ENCODE measurements around the gene SAP30L.

The SAP30L gene

DNA sequence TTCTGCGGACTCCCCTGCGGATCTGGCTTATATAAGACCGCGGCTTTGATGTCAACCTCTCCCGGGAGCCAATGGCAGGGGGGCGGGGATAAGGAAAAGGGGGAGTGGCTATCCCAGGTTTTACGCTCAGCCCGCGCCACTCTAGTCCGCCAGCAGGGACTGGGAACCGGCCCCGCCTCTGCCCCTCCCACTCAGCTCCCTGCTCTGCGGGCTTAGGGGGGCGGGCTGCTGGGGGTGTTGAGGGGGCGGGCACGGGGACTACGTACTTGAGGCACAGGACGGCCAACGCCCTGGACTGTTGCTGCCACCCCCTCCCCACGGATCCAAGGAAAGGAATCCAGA, 32.4 kb downstream of the SAP30L start, which contains the start of gene HAND1:
HAND1 (minus strand) TSS at position 4 of the 342 bp plus-strand sequence. CDS start 219 bp downstream, outside the sequence.
- Histone ChIP-seq H3K9ac (ENCODE audit: insufficient read length) (no peak within 1 kb of the TSS), H3K36me3 (ENCODE audit: insufficient read depth, low read length) (no peaks in the 10 kb centered on the region), H3K4me3 (peak within 1 kb of the TSS; percentile 69), H3K27ac (no peak within 1 kb of the TSS), H3K9me3 (ENCODE audit: low read depth, low read length) (no peaks in the 10 kb centered on the region)
- no peak for TF ChIP-seq EZH2 (IDR thresholded peaks at IDR 0.05)
- TF ChIP-seq POLR2AphosphoS5 (IDR thresholded peaks at IDR 0.05; ENCODE audit: borderline replicate concordance, low read depth, low read length): no peak
- no peak for TF ChIP-seq FOXP2 (optimal IDR thresholded peaks at IDR 0.05; ENCODE audit: control extremely low read depth, extremely low read length, insufficient read depth)
- no peak for DNase-seq (ENCODE audit: low read depth, low spot score)

DNA sequence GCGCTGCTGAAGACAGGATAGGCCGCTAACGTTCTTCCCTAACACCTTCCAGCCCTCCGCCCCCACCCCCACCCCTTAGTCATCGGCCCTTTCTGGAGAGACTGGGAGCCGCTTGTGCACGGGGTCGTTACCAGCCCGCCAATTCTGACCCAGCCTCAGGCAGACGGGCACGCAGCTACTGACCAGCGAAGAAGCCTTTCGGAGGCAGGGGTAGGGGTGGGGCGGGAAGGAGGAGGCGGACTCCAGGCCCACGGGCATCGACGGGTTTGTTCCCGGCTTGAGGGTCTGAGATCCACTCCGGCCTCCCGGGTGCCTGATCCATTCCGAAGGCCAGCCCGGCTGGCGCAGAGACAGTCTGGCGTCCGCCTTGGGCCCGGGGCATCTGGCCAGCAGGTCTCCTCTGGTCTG, 33.0 kb downstream of the SAP30L start:
- Histone ChIP-seq H3K27ac (no peak overlapping the region), H3K4me3 (no peak overlapping the region), H3K9ac (ENCODE audit: insufficient read length) (no peak overlapping the region), H3K36me3 (ENCODE audit: insufficient read depth, low read length) (no peaks in the 10 kb centered on the region), H3K9me3 (ENCODE audit: low read depth, low read length) (no peaks in the 10 kb centered on the region)
- DNase-seq (ENCODE audit: low read depth, low spot score): no peak
- TF ChIP-seq POLR2AphosphoS5 (IDR thresholded peaks at IDR 0.05; ENCODE audit: borderline replicate concordance, low read depth, low read length) (no peak), FOXP2 (optimal IDR thresholded peaks at IDR 0.05; ENCODE audit: control extremely low read depth, extremely low read length, insufficient read depth) (no peak), EZH2 (IDR thresholded peaks at IDR 0.05) (no peak)

DNA sequence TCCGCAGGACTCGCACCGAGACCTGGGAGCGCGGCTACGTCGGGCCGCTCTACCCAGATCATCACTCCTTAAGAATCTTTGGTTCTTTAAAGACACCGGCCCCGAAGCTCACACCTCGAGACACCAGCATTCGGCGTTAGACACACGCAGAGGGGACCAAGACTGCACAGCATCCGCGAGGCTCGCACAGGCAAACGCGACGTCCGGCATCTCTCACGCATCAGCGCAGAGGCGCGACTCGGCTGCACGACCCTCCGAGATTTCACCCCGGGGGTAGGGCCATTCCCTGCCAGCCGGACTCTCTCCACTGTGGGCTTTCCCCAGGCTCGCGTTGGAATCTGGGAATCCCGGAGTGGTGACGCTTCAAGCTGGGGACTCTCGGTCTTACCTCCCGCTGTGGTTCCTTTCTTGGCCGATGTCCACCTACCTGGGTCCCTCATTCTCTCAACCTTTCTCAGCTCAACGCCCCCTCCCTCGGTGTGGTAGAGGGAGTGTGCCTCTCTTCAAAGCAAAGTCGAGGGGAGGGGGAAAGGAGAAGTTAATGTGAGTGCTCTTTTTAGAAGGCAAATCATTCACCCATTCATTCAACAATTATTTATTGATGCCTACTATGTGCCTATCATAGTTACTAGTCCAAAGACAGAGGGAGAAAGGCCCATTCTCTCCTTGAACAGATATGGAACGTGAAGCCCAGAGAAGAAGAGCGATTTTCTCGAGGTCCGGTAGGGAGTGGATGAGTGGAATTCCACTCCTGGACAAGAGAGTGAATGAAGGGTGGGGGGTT, 33.6 kb downstream of the SAP30L start:
- H3K9ac ChIP-seq (ENCODE audit: insufficient read length): peak overlapping the region; percentile 53
- TF ChIP-seq FOXP2 (optimal IDR thresholded peaks at IDR 0.05; ENCODE audit: control extremely low read depth, extremely low read length, insufficient read depth): no peak
- TF ChIP-seq POLR2AphosphoS5 (IDR thresholded peaks at IDR 0.05; ENCODE audit: borderline replicate concordance, low read depth, low read length): no peak
- TF ChIP-seq EZH2 (IDR thresholded peaks at IDR 0.05): no peak
- peak overlapping the region; percentile 68 for H3K4me3 ChIP-seq
- H3K36me3 ChIP-seq (ENCODE audit: insufficient read depth, low read length): no peaks in the 10 kb centered on the region
- no peaks in the 10 kb centered on the region for H3K9me3 ChIP-seq (ENCODE audit: low read depth, low read length)
- DNase-seq (ENCODE audit: low read depth, low spot score): no peak
- peak overlapping the region; percentile 74 for H3K27ac ChIP-seq

DNA sequence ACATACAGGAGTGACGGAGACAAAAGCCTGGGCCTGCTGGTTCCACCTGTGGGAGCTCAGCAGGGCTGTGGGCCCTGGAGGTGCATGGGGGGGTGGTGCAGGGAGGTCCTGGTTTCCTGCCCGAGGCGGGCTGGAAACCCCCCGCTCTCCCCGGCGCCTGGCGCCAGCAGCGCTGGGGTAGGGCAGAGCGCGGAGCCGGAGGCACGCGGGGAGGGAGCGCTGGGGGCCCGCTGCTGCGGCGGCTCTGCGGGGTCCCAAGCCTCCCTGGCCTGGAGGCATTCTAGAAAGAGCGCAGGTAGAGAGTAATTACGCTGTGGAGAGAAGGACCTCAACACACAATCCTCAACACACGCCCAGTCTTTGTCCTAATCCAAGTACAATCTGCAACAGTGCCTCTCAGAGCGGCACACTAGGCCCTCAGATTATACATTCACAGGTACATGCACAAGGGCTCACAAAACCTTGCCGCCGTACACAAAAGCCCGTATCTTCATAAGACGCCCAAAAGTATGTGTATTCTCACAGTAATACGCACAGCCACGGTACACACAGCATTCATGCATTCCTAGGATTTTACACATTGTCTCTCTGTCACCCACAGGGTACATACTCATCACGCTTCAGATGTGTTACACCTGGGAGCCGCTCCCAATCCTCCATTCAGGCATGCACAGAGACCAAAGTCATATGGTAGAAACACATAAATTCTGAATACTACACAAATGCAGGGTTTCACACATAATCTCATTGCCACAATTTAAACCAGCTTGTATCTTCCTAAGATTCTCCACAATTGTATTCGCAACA, 34.4 kb downstream of the SAP30L start:
- no peaks in the 10 kb centered on the region for H3K9me3 ChIP-seq (ENCODE audit: low read depth, low read length)
- no peak for DNase-seq (ENCODE audit: low read depth, low spot score)
- no peak for TF ChIP-seq FOXP2 (optimal IDR thresholded peaks at IDR 0.05; ENCODE audit: control extremely low read depth, extremely low read length, insufficient read depth)
- TF ChIP-seq EZH2 (IDR thresholded peaks at IDR 0.05): no peak
- no peak for TF ChIP-seq POLR2AphosphoS5 (IDR thresholded peaks at IDR 0.05; ENCODE audit: borderline replicate concordance, low read depth, low read length)
- H3K9ac ChIP-seq (ENCODE audit: insufficient read length): peak overlapping the region; percentile 53
- H3K4me3 ChIP-seq: peak overlapping the region; percentile 68
- no peaks in the 10 kb centered on the region for H3K36me3 ChIP-seq (ENCODE audit: insufficient read depth, low read length)
- H3K27ac ChIP-seq: peak overlapping the region; percentile 74

DNA sequence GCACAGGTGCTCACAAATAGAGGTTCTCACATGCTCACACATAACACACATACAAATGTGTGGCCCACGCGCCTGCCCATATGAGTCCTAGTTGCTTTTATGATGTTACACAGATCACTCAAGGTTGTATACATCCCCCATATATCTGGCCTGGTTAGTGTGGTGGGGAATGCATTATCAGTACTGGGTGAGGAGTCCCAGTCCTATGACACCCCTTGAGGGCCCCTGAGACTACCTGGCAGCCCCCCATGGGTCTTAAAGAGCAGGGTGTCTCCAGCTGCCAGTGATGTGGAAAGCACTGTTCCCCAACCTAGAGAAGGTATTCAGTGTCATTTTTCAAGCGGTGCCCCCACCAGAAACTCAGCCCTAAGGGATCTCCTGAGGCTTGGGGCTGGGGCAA, 35.0 kb downstream of the SAP30L start:
- TF ChIP-seq EZH2 (IDR thresholded peaks at IDR 0.05): no peak
- no peak for TF ChIP-seq FOXP2 (optimal IDR thresholded peaks at IDR 0.05; ENCODE audit: control extremely low read depth, extremely low read length, insufficient read depth)
- TF ChIP-seq POLR2AphosphoS5 (IDR thresholded peaks at IDR 0.05; ENCODE audit: borderline replicate concordance, low read depth, low read length): no peak
- no peaks in the 10 kb centered on the region for H3K9me3 ChIP-seq (ENCODE audit: low read depth, low read length)
- no peaks in the 10 kb centered on the region for H3K36me3 ChIP-seq (ENCODE audit: insufficient read depth, low read length)
- H3K9ac ChIP-seq (ENCODE audit: insufficient read length): no peak overlapping the region
- H3K4me3 ChIP-seq: no peak overlapping the region
- H3K27ac ChIP-seq: peak overlapping the region; percentile 74; the same call in 1 of the 2 replicates
- no peak for DNase-seq (ENCODE audit: low read depth, low spot score)

DNA sequence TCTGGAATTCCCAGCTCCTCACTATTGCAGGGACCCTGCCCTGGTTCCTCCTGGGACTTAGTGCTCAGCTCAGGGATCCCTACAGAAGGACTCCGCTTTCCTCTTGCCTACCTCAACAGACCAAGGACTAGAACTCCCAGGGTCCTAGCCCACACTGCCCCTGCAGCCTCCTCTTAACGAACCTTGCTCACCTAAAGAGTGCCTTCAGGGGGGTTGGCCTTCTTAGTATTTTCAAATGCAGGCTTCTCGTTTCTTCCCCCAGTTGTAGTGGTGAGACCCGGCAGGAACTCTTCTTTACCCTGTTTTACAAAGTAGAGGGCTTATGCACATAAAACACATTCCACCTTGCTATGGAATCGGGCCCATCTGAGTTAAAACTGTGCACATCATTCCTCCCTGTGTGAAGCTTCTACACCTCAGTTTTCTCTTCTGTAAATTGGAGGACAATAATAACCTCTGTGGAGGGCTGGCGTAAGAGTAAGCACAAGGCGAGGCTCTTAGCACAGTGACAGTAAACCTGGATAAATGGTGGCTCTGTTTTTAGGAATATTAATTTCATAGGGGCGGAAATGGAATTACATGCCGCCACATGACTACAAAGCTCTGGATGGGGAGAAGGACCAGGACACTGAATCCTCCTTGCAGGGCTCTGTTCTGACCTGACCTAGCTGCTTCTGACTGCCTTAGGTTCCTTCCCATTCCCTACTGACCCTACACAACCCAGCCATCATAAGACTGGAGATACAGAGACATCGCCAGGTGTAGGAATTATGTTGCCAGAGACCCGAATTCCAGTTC, 36.0 kb downstream of the SAP30L start:
- no peak for TF ChIP-seq EZH2 (IDR thresholded peaks at IDR 0.05)
- TF ChIP-seq FOXP2 (optimal IDR thresholded peaks at IDR 0.05; ENCODE audit: control extremely low read depth, extremely low read length, insufficient read depth): no peak
- no peak for TF ChIP-seq POLR2AphosphoS5 (IDR thresholded peaks at IDR 0.05; ENCODE audit: borderline replicate concordance, low read depth, low read length)
- H3K4me3 ChIP-seq: no peak overlapping the region

DNA sequence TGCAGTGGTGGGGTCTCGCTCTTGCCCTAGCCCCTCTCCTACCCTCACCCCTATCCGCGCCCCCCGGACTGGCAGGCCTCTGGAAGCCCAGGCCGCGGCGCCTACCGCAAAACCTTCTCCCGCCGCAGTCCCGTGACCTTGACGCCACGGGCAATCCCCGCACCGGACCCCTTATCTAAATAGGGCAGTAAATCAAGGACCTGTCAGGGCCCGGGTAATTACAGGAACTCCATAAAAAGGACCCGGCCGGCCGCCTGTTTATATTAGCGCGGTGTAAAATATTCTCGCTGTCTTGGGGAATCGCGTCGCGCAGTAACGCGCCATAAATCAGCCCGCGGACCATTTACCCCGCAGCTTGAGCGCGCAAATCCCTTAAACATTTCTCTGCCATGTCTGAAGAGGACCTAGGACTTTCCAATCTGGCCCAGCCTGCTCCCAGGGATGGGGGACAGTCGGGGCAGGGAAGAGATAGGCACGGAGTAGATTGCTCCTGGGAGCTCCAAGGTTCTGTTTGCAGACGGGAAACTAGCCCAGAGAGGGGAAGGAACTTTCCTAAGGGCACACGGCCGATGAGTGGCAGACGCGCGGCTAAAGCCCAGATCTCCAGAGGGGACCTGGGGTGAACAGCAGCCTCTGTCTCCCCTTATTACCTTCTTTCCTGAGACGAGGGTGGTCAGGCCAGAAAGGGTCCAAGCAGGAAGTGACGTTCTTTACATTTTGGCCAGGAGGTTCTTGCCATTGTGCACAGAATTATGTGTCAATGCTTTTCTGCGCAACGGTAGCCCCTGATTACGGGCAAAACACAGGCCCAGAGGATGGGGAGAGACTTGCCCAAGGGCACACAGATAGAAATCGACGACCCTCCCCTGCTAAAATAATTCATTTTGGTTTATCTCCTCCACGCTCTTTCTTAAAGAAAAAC, 37.0 kb downstream of the SAP30L start:
- no peaks in the 10 kb centered on the region for H3K9me3 ChIP-seq (ENCODE audit: low read depth, low read length)
- H3K4me3 ChIP-seq: no peak overlapping the region
- no peak for TF ChIP-seq POLR2AphosphoS5 (IDR thresholded peaks at IDR 0.05; ENCODE audit: borderline replicate concordance, low read depth, low read length)
- H3K36me3 ChIP-seq (ENCODE audit: insufficient read depth, low read length): no peaks in the 10 kb centered on the region
- H3K27ac ChIP-seq: no peak overlapping the region
- no peak for DNase-seq (ENCODE audit: low read depth, low spot score)
- peak overlapping the region; percentile 46 for H3K9ac ChIP-seq (ENCODE audit: insufficient read length)

More for the DNA sequence above, 36.0 kb downstream of the SAP30L start:
- Histone ChIP-seq H3K27ac (peak overlapping the region; percentile 67), H3K9ac (ENCODE audit: insufficient read length) (no peak overlapping the region), H3K36me3 (ENCODE audit: insufficient read depth, low read length) (no peaks in the 10 kb centered on the region), H3K9me3 (ENCODE audit: low read depth, low read length) (no peaks in the 10 kb centered on the region)
- DNase-seq (ENCODE audit: low read depth, low spot score): no peak

Data from SK-N-MC (cell line).